HG02943 (cell line): ENCODE data around the gene E2F8.

Experiments
- ATAC-seq: cut with Tn5 transposase; IDR thresholded peaks from one replicate; pipeline ENCODE4 v1.9.1; 2021; ENCODE audit warnings: mild to moderate bottlenecking, low read depth, moderate library complexity; ENCODE audit not compliant: unreplicated experiment

Gene E2F8

DNA sequence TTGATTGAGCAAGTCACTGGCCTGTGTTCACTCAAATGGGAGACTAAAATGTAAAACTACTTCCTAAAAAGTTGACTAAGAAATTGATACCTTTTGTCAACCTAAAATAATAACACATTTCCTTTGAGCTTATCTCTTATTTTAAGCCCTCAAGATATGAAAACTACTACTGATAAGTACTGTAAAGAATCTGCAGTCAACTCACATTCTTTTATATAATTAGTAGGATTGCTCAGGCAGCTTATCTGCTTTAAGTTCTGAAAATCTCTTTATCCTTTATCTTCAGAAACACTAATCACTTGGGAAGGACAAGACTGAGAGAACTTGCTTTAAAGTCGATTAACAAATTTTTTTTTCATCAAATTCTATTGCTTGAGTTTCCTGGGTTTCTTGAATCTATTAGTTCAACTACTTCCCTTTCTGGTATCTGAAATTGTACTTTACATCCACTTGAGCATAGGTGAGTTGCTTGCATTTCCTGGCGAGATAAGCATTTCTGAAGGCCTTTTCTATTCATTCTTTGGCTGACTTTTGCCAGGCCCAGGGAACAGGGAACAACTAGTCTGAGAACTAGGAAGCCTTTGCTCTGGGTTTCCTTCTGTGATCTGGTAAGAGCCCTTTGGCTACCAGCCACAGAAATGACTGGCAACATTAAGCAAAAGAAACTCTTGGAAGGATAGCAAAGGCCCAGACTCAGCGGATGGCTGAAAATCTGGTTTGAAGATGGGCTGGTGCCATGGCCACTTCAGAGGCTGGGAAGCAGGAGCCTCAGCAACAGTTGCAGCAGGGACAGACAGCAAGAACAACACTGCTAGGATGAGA is 19.6 kb downstream of the E2F8 start:
- ATAC-seq: no peak

- no peak for ATAC-seq
Measured at GRCh38 chr11:19218786-19219460, 21.8 kb downstream of the E2F8 start.

DNA sequence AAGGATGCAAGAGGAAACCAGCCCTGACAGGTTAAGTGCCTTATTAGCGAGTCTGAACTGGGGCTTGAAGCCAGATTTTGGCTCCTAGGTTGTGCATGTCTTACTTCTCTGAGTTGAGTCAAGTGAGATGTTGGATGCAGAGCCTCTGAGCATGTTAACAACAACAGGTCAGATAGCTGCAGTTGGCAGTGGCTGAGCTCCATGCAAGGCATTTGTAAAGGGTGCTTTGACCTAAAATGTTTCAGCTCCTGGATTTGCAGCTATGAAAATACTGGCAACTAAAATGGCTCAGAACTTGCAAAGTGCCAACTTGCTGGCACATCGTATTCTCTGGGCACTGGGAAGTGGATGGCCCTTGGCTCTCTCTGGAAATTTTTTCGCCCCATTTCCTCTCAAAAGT is 22.5 kb downstream of the E2F8 start:
- no peak for ATAC-seq

- no peak for ATAC-seq
Measured at GRCh38 chr11:19216709-19217374, 23.9 kb downstream of the E2F8 start.

DNA sequence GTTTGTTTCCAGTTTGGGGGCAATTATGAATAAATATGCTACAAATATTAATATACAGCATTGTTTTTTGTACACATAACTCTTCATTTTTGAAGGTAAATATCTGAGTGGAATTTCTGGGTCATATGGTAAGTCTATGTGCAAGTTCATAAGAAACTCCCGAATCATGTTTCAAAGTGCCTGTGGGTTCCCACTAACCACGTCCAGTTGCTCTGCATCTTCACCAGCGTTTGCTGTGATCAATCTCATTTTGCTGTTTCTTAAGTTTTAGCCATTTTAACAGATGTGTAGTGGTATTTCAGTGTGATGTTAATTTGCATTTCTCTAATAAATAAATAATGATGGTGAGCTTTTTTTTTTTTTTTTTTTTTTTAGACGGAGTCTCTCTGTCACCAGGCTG is 24.7 kb downstream of the E2F8 start:
- no peak for ATAC-seq

- ATAC-seq: no peak
Measured at GRCh38 chr11:19209617-19210370, 31.0 kb downstream of the E2F8 start.

DNA sequence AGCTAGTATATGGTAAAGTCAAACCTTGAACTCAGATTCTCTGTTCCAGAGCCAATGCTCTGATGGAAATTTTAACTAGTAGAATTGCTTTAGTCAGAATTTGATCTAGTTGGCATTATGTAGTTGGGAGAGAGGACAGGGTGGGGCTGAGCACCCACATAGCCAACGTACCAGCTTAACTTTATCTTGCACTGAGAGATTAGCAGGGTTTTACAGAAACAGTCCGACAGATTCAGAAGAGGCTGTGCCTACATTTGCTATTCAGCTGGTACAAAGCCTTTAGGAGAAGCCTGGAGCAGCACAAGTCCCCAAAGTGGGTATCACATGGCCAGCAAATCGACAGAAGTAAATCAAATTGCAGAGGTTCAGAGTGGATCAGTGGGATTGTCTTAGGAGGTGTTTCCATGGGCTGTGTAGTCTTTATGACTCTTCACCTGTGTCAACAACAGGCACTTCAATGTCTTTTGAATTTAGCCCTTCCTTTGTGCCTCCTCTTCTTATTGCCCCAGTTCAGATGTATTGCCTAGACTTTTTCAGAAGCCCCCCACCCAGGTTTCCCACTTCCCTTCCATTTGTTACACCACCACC is 31.7 kb downstream of the E2F8 start:
- no peak for ATAC-seq

DNA sequence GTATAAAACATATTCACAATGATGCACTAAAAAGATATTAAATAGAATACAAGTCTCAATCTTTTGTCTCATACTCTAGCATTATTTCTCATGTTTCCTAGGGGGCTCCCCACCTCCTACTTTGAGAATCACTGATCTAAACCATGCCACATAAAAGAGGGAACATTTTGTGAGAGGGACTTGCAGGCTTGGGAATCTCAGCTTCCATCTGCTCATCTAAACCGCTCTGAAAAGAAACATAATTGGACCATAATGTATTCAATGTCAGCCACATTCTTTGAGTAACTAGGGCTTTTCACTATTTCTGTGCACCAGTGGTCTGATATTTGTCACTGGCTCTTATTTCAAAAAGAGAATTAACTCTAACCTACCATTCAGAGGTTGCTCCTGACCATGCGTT is 32.6 kb downstream of the E2F8 start:
- no peak for ATAC-seq

- no peak for ATAC-seq
Measured at GRCh38 chr11:19204836-19205235, 35.9 kb downstream of the E2F8 start.

GRCh38 chr11:19201737-19202605 is 38.8 kb downstream of the E2F8 start, which contains the start of gene CSRP3:
TSS of gene CSRP3 (minus strand) at chr11:19201983. CDS start at chr11:19192448, 9,535 bp downstream.
- ATAC-seq: no peak

DNA sequence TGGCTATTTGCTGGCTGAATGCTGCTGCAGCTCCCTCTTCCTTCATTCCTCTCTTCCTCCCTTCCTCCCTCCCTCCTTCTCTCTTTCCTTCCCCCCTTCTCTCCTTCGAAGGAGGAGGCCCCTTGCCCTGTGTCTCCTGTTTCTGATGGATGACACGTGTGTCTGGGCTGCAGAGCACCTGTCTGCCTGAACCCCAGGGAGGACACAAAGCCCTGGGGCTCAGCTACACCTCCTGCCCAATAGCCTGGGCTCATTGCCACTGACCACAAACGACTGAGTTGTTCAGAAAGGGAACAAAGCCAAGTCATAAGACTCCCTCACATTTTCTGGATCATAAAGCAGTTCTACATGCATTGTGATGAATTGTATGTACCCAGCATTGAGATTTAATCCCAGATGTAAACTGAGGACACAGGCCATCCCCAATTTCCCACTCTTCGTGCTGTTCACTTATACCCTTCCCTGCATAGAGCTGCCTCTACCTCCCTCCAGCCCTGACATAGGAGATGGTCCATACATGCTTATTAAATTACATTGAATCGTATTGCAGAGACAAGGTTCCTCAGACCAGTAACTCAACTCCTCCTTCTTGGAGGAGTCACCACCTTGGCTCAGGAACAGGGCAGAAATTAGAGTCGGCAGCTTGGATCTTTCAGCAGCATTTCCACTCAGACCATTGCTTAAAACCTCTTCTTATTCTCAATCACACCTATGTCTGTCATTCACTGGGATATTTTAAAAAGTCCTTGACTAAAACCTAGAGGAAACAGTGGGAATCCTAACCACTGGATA is 40.1 kb downstream of the E2F8 start:
- no peak for ATAC-seq

DNA sequence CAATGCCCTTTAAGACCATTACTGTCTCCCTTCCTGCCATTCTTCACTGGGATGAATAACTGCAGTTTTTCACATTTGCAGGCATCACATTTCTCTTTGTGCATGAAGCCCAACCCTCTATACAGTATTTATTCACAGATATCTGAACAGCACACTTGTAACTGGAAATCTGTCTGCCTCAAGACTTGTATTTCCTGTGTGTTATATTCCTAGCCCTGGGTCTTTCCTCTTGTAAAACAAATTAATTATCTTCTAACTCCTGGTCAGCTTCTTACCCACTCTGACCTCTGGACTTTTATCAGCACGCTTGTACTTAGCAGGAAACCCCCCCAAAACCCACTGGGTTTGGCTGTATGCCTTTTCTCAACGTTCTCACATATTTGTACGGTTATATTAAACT is 41.0 kb downstream of the E2F8 start:
- no peak for ATAC-seq

DNA sequence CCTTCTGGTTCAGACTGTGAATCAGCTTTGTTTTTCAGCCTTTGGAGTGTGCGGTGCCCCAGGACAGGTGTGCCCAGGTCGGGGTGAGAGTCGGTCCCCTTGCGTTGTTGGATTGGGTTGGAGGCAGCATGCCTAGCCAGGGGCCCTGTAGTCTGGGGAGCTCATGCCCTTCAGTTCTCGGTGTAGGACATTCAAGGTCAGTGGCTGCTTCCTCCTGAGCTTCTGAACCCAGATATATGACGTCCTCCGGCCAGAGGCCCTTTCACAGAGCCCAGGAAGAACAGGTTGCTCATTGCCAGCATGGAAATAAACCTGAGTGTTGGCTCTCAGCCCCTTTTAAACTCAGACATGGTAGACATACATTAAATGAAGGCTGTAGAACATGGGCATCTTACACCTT is 41.7 kb downstream of the E2F8 start:
- no peak for ATAC-seq

DNA sequence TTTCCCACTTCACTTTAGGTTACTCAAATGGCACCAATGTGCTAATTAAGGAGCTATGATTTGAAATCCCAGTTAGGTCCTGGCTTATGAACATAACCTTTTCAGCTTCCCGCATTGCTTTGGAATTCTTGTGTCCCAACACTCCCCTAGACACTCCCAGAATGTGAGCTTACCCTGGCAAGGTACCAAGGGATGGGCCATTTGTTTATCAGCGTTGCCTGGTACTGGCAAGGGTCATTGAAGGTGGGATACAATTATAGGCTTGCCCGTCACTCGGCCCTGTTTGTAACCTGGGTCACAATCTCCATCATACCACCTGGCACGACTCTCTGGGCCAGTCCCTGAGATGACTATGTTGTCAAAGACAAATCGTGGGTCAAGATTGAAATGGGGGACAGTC is 44.3 kb downstream of the E2F8 start:
- no peak for ATAC-seq

DNA sequence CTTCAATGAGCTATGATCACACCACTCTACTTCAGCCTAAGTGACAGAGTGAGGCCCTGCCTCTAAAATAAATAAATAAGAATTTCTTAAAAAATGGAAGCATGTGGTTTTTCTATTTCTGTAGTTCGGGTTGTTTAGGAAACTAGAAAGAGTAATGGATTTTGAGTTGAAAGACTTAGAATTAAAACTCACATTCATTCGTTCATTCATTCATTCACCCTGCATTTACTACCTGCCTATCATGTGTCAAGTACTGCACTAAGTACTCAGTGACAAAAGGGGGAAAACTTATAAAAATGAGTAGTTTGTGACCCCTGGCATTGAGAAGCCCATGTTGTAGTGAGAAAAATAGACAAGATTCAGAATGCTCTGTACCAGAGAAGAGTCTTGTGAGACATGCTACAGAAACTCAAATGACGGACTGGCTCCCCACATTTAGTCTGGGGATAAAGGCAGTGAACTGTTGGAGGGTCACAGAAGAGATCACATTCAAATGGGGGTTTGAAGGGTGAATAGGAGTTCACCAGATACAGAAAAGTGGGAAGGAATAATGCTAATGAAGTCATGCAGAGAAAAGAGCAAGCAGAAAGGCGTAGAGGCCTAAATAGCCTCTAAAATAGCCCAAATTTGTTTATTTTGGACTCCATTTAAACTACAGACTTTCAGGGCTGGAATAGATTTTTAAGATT is 46.0 kb downstream of the E2F8 start:
- no peak for ATAC-seq

- no peak for ATAC-seq
Measured at GRCh38 chr11:19193916-19194315, 46.8 kb downstream of the E2F8 start.

- no peak for ATAC-seq
Measured at GRCh38 chr11:19191530-19192169, 49.1 kb downstream of the E2F8 start.

- ATAC-seq: no peak
Measured at GRCh38 chr11:19187833-19188258, 52.9 kb downstream of the E2F8 start.
